A549 (cell line): ENCODE measurements around the gene CLDN6. TPM values are rescaled to one million over a fixed set of nuclear protein-coding genes. Genes with fewer than 3 reads are reported as not detected.

Source experiments
- ATAC-seq, 2 experiments: fragments of 200-7000 bp in 1 of 2; fragments of >200 bp in 1 of 2; cut with Nextera tagmentation in 1 of 2; cut with Tn5 transposase in 1 of 2; 3 replicates each; pipeline versions ENCODE4 v1.8.0 to v1.9.1; 2018 to 2020; ENCODE audit warnings: mild to moderate bottlenecking in 1 of 2, moderate library complexity in 1 of 2
- CTCF ChIA-PET: fragments of 300-600 bp; sonication (Branson Sonifier 250); formaldehyde crosslinking; extraction: SDS; loops from one replicate; lab custom pipeline; 2021; ENCODE audit warnings: antibody characterized with exemption, inconsistent platforms; lab: Yijun Ruan, JAX
- POLR2A ChIA-PET: fragments of 350-600 bp; formaldehyde crosslinking; extraction: SDS; loops from one replicate; lab custom pipeline; 2021; ENCODE audit warnings: antibody characterized with exemption, inconsistent platforms; lab: Yijun Ruan, JAX
- DNase-seq, 2 experiments: peaks; one replicate each; pipeline versions ENCODE4 v3.0.0 to v3.0.0-alpha.2; 2011 to 2016; ENCODE audit warnings: low read depth in 1 of 2, low spot score in 1 of 2
- FAIRE-seq: peaks from 2 replicates; lab custom pipeline; 2011; peaks lifted over from hg19 to GRCh38; lab: Jason Lieb, UNC
- H3K27ac ChIP-seq, 2 experiments: fragments of >200 bp; sonication (Bioruptor Twin); formaldehyde crosslinking; 3 replicates each; pipeline ENCODE4 v1.5.1; 2016 to 2017
- H3K4me1 ChIP-seq: fragments of >200 bp; sonication (Bioruptor Twin); formaldehyde crosslinking; 3 replicates; pipeline ENCODE4 v1.6.1; 2016
- H3K4me2 ChIP-seq: fragments of >200 bp; sonication (Bioruptor Twin); formaldehyde crosslinking; 3 replicates; pipeline ENCODE4 v1.6.1; 2016
- H3K4me3 ChIP-seq: fragments of >200 bp; sonication (Bioruptor Twin); formaldehyde crosslinking; 3 replicates; pipeline ENCODE4 v1.5.1; 2016
- H3K9me3 ChIP-seq: fragments of >200 bp; sonication (Bioruptor Twin); formaldehyde crosslinking; 3 replicates; pipeline ENCODE4 v1.6.1; 2016
- BHLHE40 ChIP-seq: IDR thresholded peaks from 2 replicates; pipeline ENCODE4 v1.6.1; 2012; ENCODE audit warnings: low read depth, low read length, inconsistent platforms
- CBX2 ChIP-seq: fragments of 200-600 bp; sonication (generic); IDR thresholded peaks from 2 replicates; pipeline ENCODE4 v1.6.1; 2016; ENCODE audit warnings: low read depth, mild to moderate bottlenecking, borderline replicate concordance
- CBX8 ChIP-seq: fragments of 200-600 bp; sonication (generic); IDR thresholded peaks from 2 replicates; pipeline ENCODE4 v1.6.1; 2016
- CEBPB ChIP-seq, 2 experiments: fragments of >200 bp in 1 of 2; sonication (Bioruptor Twin) in 1 of 2; formaldehyde crosslinking in 1 of 2; IDR thresholded peaks; 2 replicates each; pipeline ENCODE4 v1.6.1; 2012 to 2016
- CHD4 ChIP-seq: fragments of 200-600 bp; sonication (generic); IDR thresholded peaks from 2 replicates; pipeline ENCODE4 v1.6.1; 2016; ENCODE audit warnings: antibody characterized with exemption, mild to moderate bottlenecking, borderline replicate concordance
- EHF ChIP-seq: fragments of 250-450 bp; sonication (Bioruptor Pico); IDR thresholded peaks from 2 replicates; pipeline ENCODE4 v1.5.0; 2020; ENCODE audit warnings: mild to moderate bottlenecking
- FOSB ChIP-seq: fragments of 250-450 bp; sonication (Bioruptor Pico); IDR thresholded peaks from 2 replicates; pipeline ENCODE4 v1.5.0; 2020; ENCODE audit warnings: mild to moderate bottlenecking, moderate library complexity
- GATA3 ChIP-seq: IDR thresholded peaks from 2 replicates; pipeline ENCODE4 v1.6.1; 2012; ENCODE audit warnings: borderline replicate concordance
- HEYL ChIP-seq: fragments of 250-450 bp; sonication (Bioruptor Pico); IDR thresholded peaks from 2 replicates; pipeline ENCODE4 v1.8.0; 2021; ENCODE audit warnings: mild to moderate bottlenecking, moderate library complexity
- HOXA7 ChIP-seq: fragments of 250-450 bp; sonication (Bioruptor Pico); IDR thresholded peaks from 2 replicates; pipeline ENCODE4 v1.5.0; 2020; ENCODE audit warnings: mild to moderate bottlenecking, moderate library complexity
- HOXB13 ChIP-seq: fragments of 250-450 bp; sonication (Bioruptor Pico); IDR thresholded peaks from 2 replicates; pipeline ENCODE4 v1.5.0; 2020; ENCODE audit warnings: low read depth, mild to moderate bottlenecking, moderate library complexity
- HOXB5 ChIP-seq: fragments of 250-450 bp; sonication (Bioruptor Pico); IDR thresholded peaks from 2 replicates; pipeline ENCODE4 v1.5.0; 2020; ENCODE audit warnings: mild to moderate bottlenecking, moderate library complexity
- JUN ChIP-seq, 2 experiments: fragments of >200 bp; sonication (Bioruptor Twin); formaldehyde crosslinking; IDR thresholded peaks; 2 replicates in 1 of 2; 3 replicates in 1 of 2; pipeline ENCODE4 v1.6.1; 2016 to 2017
- KDM1A ChIP-seq: fragments of 200-600 bp; sonication (generic); IDR thresholded peaks from 2 replicates; pipeline ENCODE4 v1.6.1; 2016; ENCODE audit warnings: low read depth, mild to moderate bottlenecking
- MAZ ChIP-seq: fragments of 150-350 bp; IDR thresholded peaks from 2 replicates; pipeline ENCODE4 v1.6.1; 2014; ENCODE audit warnings: antibody characterized with exemption, low read depth, low read length, borderline replicate concordance
- MYC ChIP-seq: IDR thresholded peaks from 2 replicates; pipeline ENCODE4 v1.6.1; 2012; ENCODE audit warnings: mild to moderate bottlenecking, inconsistent platforms, low read length, improper control_type of control experiment, borderline replicate concordance
- NPAS2 ChIP-seq: fragments of 250-450 bp; sonication (Bioruptor Pico); IDR thresholded peaks from 2 replicates; pipeline ENCODE4 v1.8.0; 2022; ENCODE audit warnings: mild to moderate bottlenecking, moderate library complexity, borderline replicate concordance
- PHF8 ChIP-seq: fragments of 200-600 bp; sonication (generic); IDR thresholded peaks from 2 replicates; pipeline ENCODE4 v1.6.1; 2016; ENCODE audit warnings: low read depth, mild to moderate bottlenecking, antibody characterized with exemption, moderate library complexity, borderline replicate concordance
- POLR2AphosphoS2 ChIP-seq: conservative IDR thresholded peaks from 2 replicates; pipeline ENCODE4 v1.6.1; 2012; ENCODE audit warnings: low read length, improper control_type of control experiment, inconsistent platforms
- RARB ChIP-seq: fragments of 250-450 bp; sonication (Bioruptor Pico); IDR thresholded peaks from 2 replicates; pipeline ENCODE4 v1.8.0; 2021; ENCODE audit warnings: mild to moderate bottlenecking, moderate library complexity
- RCOR1 ChIP-seq: fragments of 150-350 bp; IDR thresholded peaks from 2 replicates; pipeline ENCODE4 v1.6.1; 2014; ENCODE audit warnings: antibody characterized with exemption, low read length, low read depth
- RFX5 ChIP-seq: fragments of 450-650 bp; IDR thresholded peaks from 2 replicates; pipeline ENCODE4 v1.7.1; 2014; ENCODE audit warnings: antibody characterized with exemption, mild to moderate bottlenecking, moderate library complexity
- TP53 ChIP-seq: fragments of 250-450 bp; sonication (Bioruptor Pico); IDR thresholded peaks from 2 replicates; pipeline ENCODE4 v1.5.0; 2021; ENCODE audit warnings: mild to moderate bottlenecking, moderate library complexity
- ZC3H11A ChIP-seq: fragments of 450-650 bp; IDR thresholded peaks from 2 replicates; pipeline ENCODE4 v1.6.1; 2014; ENCODE audit warnings: antibody characterized with exemption, mild to moderate bottlenecking
- ZFP36 ChIP-seq: fragments of 450-650 bp; IDR thresholded peaks from 2 replicates; pipeline ENCODE4 v1.6.1; 2014; ENCODE audit warnings: borderline replicate concordance; ENCODE audit not compliant: partially characterized antibody
- ZNF302 ChIP-seq: fragments of 250-450 bp; sonication (Bioruptor Pico); IDR thresholded peaks from 2 replicates; pipeline ENCODE4 v1.9.0; 2021; ENCODE audit warnings: inconsistent platforms, mild to moderate bottlenecking, moderate library complexity
- ZSCAN20 ChIP-seq: fragments of 250-450 bp; sonication (Bioruptor Pico); IDR thresholded peaks from 2 replicates; pipeline ENCODE4 v1.8.0; 2022; ENCODE audit warnings: mild to moderate bottlenecking, moderate library complexity
- WGBS: methylation state at CpG from one replicate; pipeline ENCODE4 v1.1.6; 2017; ENCODE audit errors: missing lambda C conversion rate; 5-methylcytosine and 5-hydroxymethylcytosine counted together
- polyA plus RNA-seq, 4 experiments: library from polyadenylated mRNA; depleted of rRNA in 3 of 4; stranded (reverse); fragments of >200 nt; fragmentation: RNase III in 1 of 4; extraction: RNeasy Plus Mini Kit Qiagen cat#74134 plus additional on column Dnase treatment in 1 of 4; gene quantifications; 2 replicates in 3 of 4; 3 replicates in 1 of 4; pipeline ENCODE4 v1.2.3, GENCODE V29; 2011 to 2017
- TF ChIP-seq, protein P1 (sequence below): fragments of >200 bp; sonication (Bioruptor Twin); formaldehyde crosslinking; IDR thresholded peaks from 3 replicates; pipeline ENCODE4 v1.5.1; 2016
- TF ChIP-seq, protein P2 (sequence below): IDR thresholded peaks from 2 replicates; pipeline ENCODE4 v1.6.1; 2012; ENCODE audit warnings: low read depth, borderline replicate concordance
- TF ChIP-seq, protein P3 (sequence below): fragments of >200 bp; sonication (Bioruptor Twin); formaldehyde crosslinking; IDR thresholded peaks from 3 replicates; pipeline ENCODE4 v1.6.1; 2016
- TF ChIP-seq, protein P4 (sequence below): IDR thresholded peaks from 2 replicates; pipeline ENCODE4 v1.6.1; 2012
- TF ChIP-seq, protein P5 (sequence below): IDR thresholded peaks from 2 replicates; pipeline ENCODE4 v1.6.1; 2012
- TF ChIP-seq, protein P6 (sequence below): fragments of 250-450 bp; sonication (Bioruptor Pico); IDR thresholded peaks from 2 replicates; pipeline ENCODE4 v1.5.0; 2021; ENCODE audit warnings: mild to moderate bottlenecking, moderate library complexity, borderline replicate concordance

Gene CLDN6
- polyA plus RNA-seq, 2 of the 4 experiments (the other 2 are of a cell fraction), result 0.25 TPM; not detected in 1

DNA sequence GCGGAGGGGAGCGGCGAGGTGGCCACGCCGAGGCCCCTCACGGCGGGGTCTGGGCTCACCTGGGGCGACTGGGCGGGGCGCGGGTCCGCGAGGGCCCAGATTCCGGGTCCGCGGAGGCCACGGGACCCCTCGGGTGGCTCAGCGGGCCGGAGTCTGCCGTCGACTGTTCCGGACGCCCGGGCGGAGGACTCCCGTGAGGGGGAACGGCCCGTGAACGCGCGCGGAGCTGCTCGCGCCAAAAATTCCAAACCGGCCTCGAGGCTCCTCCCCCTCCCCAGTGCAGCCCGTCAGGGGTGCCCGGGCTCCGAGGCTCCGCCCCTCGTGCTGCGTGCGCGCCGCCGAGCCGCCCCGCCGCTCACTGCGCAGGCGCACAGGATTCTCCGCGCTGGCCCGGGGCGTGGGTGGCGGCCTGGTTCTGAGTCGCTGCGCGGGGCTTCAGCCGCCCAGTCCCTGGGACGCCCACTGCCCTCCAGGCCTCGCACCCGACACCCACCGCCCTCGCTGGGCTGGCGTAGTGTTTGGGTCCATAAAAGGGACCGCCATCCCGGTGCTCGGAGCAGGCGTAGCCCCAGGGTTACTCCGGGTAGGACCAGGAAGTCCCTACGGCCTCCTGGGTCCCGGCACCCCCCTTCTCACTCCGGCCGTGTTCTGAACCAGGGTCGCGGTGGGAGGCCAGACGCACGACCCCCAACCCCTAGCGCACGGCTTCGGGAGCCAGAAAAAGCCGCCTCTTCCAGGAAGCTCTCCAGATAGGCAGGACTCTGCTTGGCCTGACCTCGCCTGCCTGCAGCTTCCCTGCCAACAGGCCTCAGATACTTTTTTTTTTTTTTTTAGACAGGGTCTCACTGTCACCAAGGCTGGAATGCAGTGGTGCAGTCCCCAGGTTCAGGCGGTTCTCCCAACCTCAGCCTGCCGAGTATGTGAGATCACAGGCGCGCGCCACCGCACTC is 37.5 kb downstream of the CLDN6 start, which contains the start of gene PKMYT1:
PKMYT1 (minus strand) TSS at position 220 of the 950 bp plus-strand sequence. CDS start 789 bp downstream, outside the sequence.
- peak; percentile 70 to 82 for ATAC-seq
- peak within 1 kb of the TSS; percentile 85 for H3K4me2 ChIP-seq
- H3K4me1 ChIP-seq, result peaks cover 18% of the 10 kb centered on the region; the same call in 2 of the 3 replicates
- DNase-seq, result peak; percentile 85 to 98
- no peak for FAIRE-seq
- WGBS, result 14% methylated on average over 48 of the region's 91 CpGs
- ChIA-PET CTCF (interaction anchor here (0.6 to 3.9 kb wide), 10 partner anchors 9 to 149 kb away, joined by 3 to 27 read pairs (median 4); partner anchors contain the start of gene PAQR4), POLR2A (interaction anchor here (0.6 to 2.2 kb wide), 5 partner anchors 8 to 44 kb away, joined by 3 to 13 read pairs (median 4); partner anchors contain the start of genes KREMEN2, PAQR4 and TNFRSF12A)
- H3K9me3 ChIP-seq, result no peaks in the 10 kb centered on the region
- peak within 1 kb of the TSS; percentile 71 for H3K4me3 ChIP-seq
- H3K27ac ChIP-seq, result peak within 1 kb of the TSS; percentile 91 to 95
- no peak for TF ChIP-seq CEBPB (IDR thresholded peaks at IDR 0.05)
- no peak for TF ChIP-seq EHF (CRISPR knock-in tag)
- no peak for TF ChIP-seq HEYL (CRISPR knock-in tag)
- TF ChIP-seq ZFP36, result peak; percentile 96
- TF ChIP-seq GATA3, result peak; percentile 18; the same call in 1 of the 2 replicates
- no peak for TF ChIP-seq BHLHE40
- no peak for TF ChIP-seq CHD4
- peak; percentile 83 to 87 for TF ChIP-seq JUN (IDR thresholded peaks at IDR 0.05)
- TF ChIP-seq RCOR1, result no peak
- TF ChIP-seq ZNF302, result no peak
- TF ChIP-seq, protein P1, sequence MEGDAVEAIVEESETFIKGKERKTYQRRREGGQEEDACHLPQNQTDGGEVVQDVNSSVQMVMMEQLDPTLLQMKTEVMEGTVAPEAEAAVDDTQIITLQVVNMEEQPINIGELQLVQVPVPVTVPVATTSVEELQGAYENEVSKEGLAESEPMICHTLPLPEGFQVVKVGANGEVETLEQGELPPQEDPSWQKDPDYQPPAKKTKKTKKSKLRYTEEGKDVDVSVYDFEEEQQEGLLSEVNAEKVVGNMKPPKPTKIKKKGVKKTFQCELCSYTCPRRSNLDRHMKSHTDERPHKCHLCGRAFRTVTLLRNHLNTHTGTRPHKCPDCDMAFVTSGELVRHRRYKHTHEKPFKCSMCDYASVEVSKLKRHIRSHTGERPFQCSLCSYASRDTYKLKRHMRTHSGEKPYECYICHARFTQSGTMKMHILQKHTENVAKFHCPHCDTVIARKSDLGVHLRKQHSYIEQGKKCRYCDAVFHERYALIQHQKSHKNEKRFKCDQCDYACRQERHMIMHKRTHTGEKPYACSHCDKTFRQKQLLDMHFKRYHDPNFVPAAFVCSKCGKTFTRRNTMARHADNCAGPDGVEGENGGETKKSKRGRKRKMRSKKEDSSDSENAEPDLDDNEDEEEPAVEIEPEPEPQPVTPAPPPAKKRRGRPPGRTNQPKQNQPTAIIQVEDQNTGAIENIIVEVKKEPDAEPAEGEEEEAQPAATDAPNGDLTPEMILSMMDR, result no peak
- TF ChIP-seq, protein P2, sequence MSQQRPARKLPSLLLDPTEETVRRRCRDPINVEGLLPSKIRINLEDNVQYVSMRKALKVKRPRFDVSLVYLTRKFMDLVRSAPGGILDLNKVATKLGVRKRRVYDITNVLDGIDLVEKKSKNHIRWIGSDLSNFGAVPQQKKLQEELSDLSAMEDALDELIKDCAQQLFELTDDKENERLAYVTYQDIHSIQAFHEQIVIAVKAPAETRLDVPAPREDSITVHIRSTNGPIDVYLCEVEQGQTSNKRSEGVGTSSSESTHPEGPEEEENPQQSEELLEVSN, result peak; percentile 63; the same call in 1 of the 2 replicates
- TF ChIP-seq KDM1A, result no peak
- no peak for TF ChIP-seq HOXB13 (CRISPR knock-in tag)
- TF ChIP-seq ZSCAN20, result no peak
- TF ChIP-seq MAZ, result no peak
- no peak for TF ChIP-seq HOXA7 (CRISPR knock-in tag)
- TF ChIP-seq PHF8, result peak; percentile 80
- no peak for TF ChIP-seq NPAS2 (CRISPR knock-in tag)
- TF ChIP-seq, protein P3, sequence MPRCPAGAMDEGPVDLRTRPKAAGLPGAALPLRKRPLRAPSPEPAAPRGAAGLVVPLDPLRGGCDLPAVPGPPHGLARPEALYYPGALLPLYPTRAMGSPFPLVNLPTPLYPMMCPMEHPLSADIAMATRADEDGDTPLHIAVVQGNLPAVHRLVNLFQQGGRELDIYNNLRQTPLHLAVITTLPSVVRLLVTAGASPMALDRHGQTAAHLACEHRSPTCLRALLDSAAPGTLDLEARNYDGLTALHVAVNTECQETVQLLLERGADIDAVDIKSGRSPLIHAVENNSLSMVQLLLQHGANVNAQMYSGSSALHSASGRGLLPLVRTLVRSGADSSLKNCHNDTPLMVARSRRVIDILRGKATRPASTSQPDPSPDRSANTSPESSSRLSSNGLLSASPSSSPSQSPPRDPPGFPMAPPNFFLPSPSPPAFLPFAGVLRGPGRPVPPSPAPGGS, result peak; percentile 89; the same call in 2 of the 3 replicates
- TF ChIP-seq RARB, result no peak
- TF ChIP-seq HOXB5 (CRISPR knock-in tag), result no peak
- TF ChIP-seq TP53 (CRISPR knock-in tag), result no peak
- TF ChIP-seq, protein P4, sequence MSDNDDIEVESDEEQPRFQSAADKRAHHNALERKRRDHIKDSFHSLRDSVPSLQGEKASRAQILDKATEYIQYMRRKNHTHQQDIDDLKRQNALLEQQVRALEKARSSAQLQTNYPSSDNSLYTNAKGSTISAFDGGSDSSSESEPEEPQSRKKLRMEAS, result peak; percentile 42
- TF ChIP-seq POLR2AphosphoS2, result no peak
- TF ChIP-seq, protein P5, sequence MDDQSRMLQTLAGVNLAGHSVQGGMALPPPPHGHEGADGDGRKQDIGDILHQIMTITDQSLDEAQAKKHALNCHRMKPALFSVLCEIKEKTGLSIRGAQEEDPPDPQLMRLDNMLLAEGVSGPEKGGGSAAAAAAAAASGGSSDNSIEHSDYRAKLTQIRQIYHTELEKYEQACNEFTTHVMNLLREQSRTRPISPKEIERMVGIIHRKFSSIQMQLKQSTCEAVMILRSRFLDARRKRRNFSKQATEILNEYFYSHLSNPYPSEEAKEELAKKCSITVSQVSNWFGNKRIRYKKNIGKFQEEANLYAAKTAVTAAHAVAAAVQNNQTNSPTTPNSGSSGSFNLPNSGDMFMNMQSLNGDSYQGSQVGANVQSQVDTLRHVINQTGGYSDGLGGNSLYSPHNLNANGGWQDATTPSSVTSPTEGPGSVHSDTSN, result no peak
- peak; percentile 28; the same call in 1 of the 2 replicates for TF ChIP-seq RFX5
- TF ChIP-seq CBX2, result no peak
- no peak for TF ChIP-seq ZC3H11A
- TF ChIP-seq, protein P6, sequence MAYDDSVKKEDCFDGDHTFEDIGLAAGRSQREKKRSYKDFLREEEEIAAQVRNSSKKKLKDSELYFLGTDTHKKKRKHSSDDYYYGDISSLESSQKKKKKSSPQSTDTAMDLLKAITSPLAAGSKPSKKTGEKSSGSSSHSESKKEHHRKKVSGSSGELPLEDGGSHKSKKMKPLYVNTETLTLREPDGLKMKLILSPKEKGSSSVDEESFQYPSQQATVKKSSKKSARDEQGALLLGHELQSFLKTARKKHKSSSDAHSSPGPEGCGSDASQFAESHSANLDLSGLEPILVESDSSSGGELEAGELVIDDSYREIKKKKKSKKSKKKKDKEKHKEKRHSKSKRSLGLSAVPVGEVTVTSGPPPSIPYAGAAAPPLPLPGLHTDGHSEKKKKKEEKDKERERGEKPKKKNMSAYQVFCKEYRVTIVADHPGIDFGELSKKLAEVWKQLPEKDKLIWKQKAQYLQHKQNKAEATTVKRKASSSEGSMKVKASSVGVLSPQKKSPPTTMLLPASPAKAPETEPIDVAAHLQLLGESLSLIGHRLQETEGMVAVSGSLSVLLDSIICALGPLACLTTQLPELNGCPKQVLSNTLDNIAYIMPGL (CRISPR knock-in tag), result no peak
- TF ChIP-seq FOSB (CRISPR knock-in tag), result no peak
- TF ChIP-seq CBX8, result no peak
- 0 out of 2 replicates have a peak, but pooled peaks have one; percentile 54 for TF ChIP-seq MYC
